ENCODE measurements around the gene GATAD2A. TPM values are rescaled to one million over a fixed set of nuclear protein-coding genes. Genes with fewer than 3 reads are reported as not detected.

GATAD2A gene
- total and polyA plus RNA-seq, 2 of the 8 experiments (the other 6 are each of a cell fraction or from before 2014, with no cell fraction given) = 38.4 to 205 TPM

- TF ChIP-seq CHD7 (IDR thresholded peaks at IDR 0.05; ENCODE audit: insufficient replicate concordance, low read length) (no peak), YY1 (IDR thresholded peaks at IDR 0.05; ENCODE audit: low read depth, low read length) (no peak), POLR2AphosphoS5 (IDR thresholded peaks at IDR 0.05; ENCODE audit: low read depth, low read length) (no peak), GTF2F1 (IDR thresholded peaks at IDR 0.05; ENCODE audit: borderline replicate concordance, low read depth, low read length) (no peak), NRF1 (IDR thresholded peaks at IDR 0.05; ENCODE audit: low read depth, low read length) (no peak), SAP30 (IDR thresholded peaks at IDR 0.05; ENCODE audit: insufficient read depth, insufficient replicate concordance, low read length) (no peak), ATF3 (IDR thresholded peaks at IDR 0.05; ENCODE audit: insufficient read depth, low read depth, low read length) (no peak), PHF8 (conservative IDR thresholded peaks at IDR 0.05; ENCODE audit: low read depth, low read length) (no peak), CHD1 (IDR thresholded peaks at IDR 0.05; ENCODE audit: low read depth, low read length) (no peak), TAF1 (IDR thresholded peaks at IDR 0.05; ENCODE audit: low read depth, low read length) (no peak)
Observed at GRCh38 chr19:19463348-19464117, 58.1 kb downstream of the GATAD2A start (continued).

Measured in H1 (cell line).